GM12878 (cell line): ENCODE results near the gene RAB22A. TPM values are rescaled to one million over a fixed set of nuclear protein-coding genes. Genes with fewer than 3 reads are reported as not detected.

Experiments used
- CEBPB ChIP-seq, 2 experiments: fragments of 150-350 bp in 1 of 2; IDR thresholded peaks; 2 replicates each; pipeline ENCODE4 v1.6.1; 2012 to 2014; ENCODE audit warnings: low read depth in 2 of 2, low read length in 2 of 2, borderline replicate concordance in 1 of 2, inconsistent platforms in 1 of 2
- ETV6 ChIP-seq, 2 experiments: fragments of 450-650 bp in 1 of 2; IDR thresholded peaks in 1 of 2; conservative IDR thresholded peaks in 1 of 2; 2 replicates each; pipeline ENCODE4 v1.6.1; 2014; ENCODE audit warnings: antibody characterized with exemption in 1 of 2, borderline replicate concordance in 1 of 2, low read depth in 1 of 2, mild to moderate bottlenecking in 1 of 2, moderate library complexity in 1 of 2
- GABPA ChIP-seq: IDR thresholded peaks from 2 replicates; pipeline ENCODE4 v1.6.1; 2014; ENCODE audit warnings: antibody characterized with exemption, low read depth, mild to moderate bottlenecking, inconsistent platforms
- MEF2A ChIP-seq: IDR thresholded peaks from 2 replicates; pipeline ENCODE4 v1.6.1; 2011; ENCODE audit warnings: low read depth, mild to moderate bottlenecking, low read length, moderate library complexity; ENCODE audit not compliant: insufficient read depth
- PAX5 ChIP-seq: IDR thresholded peaks from 2 replicates; pipeline ENCODE4 v1.6.1; 2011; ENCODE audit warnings: low read depth, low read length, borderline replicate concordance
- SMARCA5 ChIP-seq: fragments of 450-650 bp; IDR thresholded peaks from 2 replicates; pipeline ENCODE4 v1.6.1; 2017; ENCODE audit warnings: mild to moderate bottlenecking
- YY1 ChIP-seq: IDR thresholded peaks from 2 replicates; pipeline ENCODE4 v1.6.1; 2011; ENCODE audit warnings: low read depth, mild to moderate bottlenecking, low read length
- ZBED1 ChIP-seq: IDR thresholded peaks from 2 replicates; pipeline ENCODE4 v1.6.1; 2016; ENCODE audit warnings: borderline replicate concordance
- ZBTB11 ChIP-seq: fragments of 450-650 bp; formaldehyde crosslinking; IDR thresholded peaks from 2 replicates; pipeline ENCODE4 v1.5.0; 2022; ENCODE audit warnings: mild to moderate bottlenecking, missing genetic modification characterization
- ZNF217 ChIP-seq: fragments of 450-650 bp; IDR thresholded peaks from 2 replicates; pipeline ENCODE4 v1.6.1; 2017; ENCODE audit warnings: antibody characterized with exemption, mild to moderate bottlenecking
- polyA plus RNA-seq, 11 experiments: library from polyadenylated mRNA; depleted of rRNA in 4 of 11; unstranded in 6 of 11; stranded (reverse) in 5 of 11; fragments of >200 nt; fragmentation: Nextera tagmentation in 4 of 11; fragmentation: Illumina TruSeq in 1 of 11; extraction: Ambion mirVana in 4 of 11; extraction: Trizol in 1 of 11; gene quantifications; 1 replicate in 1 of 11; 2 replicates in 10 of 11; pipeline versions ENCODE4 v1.2.1 to v1.2.3, GENCODE V29; 2011 to 2016; ENCODE audit warnings: inconsistent platforms in 2 of 11, missing spikeins in 2 of 11, low read depth in 1 of 11
- total RNA-seq, 4 experiments: library from RNA; depleted of rRNA in 3 of 4; stranded (reverse); fragments of >200 nt in 3 of 4; fragmentation: Illumina TruSeq in 1 of 4; extraction: Trizol in 1 of 4; gene quantifications; 2 replicates each; pipeline versions ENCODE4 v1.2.1 to v1.2.3, GENCODE V29; 2013 to 2021
- TF ChIP-seq, protein P1 (sequence below): IDR thresholded peaks from 2 replicates; pipeline ENCODE4 v1.6.1; 2011; ENCODE audit warnings: borderline replicate concordance, low read depth, mild to moderate bottlenecking, moderate library complexity, mixed read lengths, low read length; ENCODE audit not compliant: insufficient read depth; ENCODE audit errors: extremely low read length

RAB22A gene
- total and polyA plus RNA-seq, 10 of the 15 experiments (the other 5 are each of a cell fraction or from before 2014, with no cell fraction given) = 2.7 to 12.0 (median 10.0) TPM

DNA sequence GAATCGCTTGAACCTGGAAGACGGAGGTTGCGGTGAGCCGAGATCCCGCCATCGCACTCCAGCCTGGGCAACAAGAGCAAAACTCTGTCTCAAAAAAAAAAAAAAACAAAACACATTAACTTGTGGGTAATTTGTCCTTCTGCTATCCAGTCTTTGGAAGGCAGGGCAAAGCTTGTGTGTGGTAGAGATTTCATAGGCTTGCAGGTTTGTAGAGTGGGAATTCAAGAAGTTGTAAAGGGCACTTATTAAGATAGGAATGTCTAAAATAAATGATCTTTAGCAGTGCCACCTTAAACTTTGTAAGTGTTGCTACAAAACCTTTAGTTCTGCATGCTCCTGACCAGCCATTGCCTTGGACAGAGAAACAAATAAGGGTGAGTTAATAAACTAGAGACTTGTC lies 87.9 kb downstream of the RAB22A start (continued):
- TF ChIP-seq ZBTB11 (CRISPR knock-in tag) = no peak
- TF ChIP-seq ZNF217 = no peak
- TF ChIP-seq CEBPB (IDR thresholded peaks at IDR 0.05; ENCODE audit: borderline replicate concordance in 1 of 2, low read depth in 2 of 2, low read length in 2 of 2) = no peak
- no peak for TF ChIP-seq MEF2A
- no peak for TF ChIP-seq YY1
- TF ChIP-seq GABPA = no peak
- no peak for TF ChIP-seq ETV6 (conservative IDR thresholded peaks at IDR 0.05 in 1 of 2, IDR thresholded peaks at IDR 0.05 in 1 of 2; ENCODE audit: borderline replicate concordance in 1 of 2, low read depth in 1 of 2)
- TF ChIP-seq, protein P1, sequence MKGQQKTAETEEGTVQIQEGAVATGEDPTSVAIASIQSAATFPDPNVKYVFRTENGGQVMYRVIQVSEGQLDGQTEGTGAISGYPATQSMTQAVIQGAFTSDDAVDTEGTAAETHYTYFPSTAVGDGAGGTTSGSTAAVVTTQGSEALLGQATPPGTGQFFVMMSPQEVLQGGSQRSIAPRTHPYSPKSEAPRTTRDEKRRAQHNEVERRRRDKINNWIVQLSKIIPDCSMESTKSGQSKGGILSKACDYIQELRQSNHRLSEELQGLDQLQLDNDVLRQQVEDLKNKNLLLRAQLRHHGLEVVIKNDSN = no peak
- TF ChIP-seq PAX5 = no peak
- TF ChIP-seq ZBED1 = no peak
- TF ChIP-seq SMARCA5 = no peak
